Right ventricle myocardium superior (tissue), 1 donor: ENCODE measurements around the gene UPF1. TPM values are rescaled to one million over a fixed set of nuclear protein-coding genes. Genes with fewer than 3 reads are reported as not detected.
A peak's percentile ranks its signal among the peaks of the same experiment; 100 is the strongest.

Experiments
- ATAC-seq: fragments of 200-7000 bp; cut with Tn5 transposase; one replicate; pipeline ENCODE4 v1.9.1; 2020; ENCODE audit warnings: mild to moderate bottlenecking; ENCODE audit not compliant: poor library complexity
- DNase-seq: peaks from one replicate; pipeline ENCODE4 v3.0.0-alpha.2; 2020
- intact Hi-C: fragments of 100-400 bp; cut with DNase I; formaldehyde crosslinking; loops from one replicate; pipeline ENCODE4 v1.11.2; 2022
- total RNA-seq: library from RNA; stranded (reverse); fragmentation: NEBNext Ultra II Directional; extraction: Animal tissue kit (Norgen Biotek cat#: 25700); gene quantifications from one replicate; pipeline ENCODE4 v1.2.1, GENCODE V29; 2021
- donor health status: DM: no; HTN: yes; CAD: no; lungs with severe emphysema.

UPF1 gene
- total RNA-seq, 1 donor from 2014 or later = 34.2 TPM

- DNase-seq (no peak), ATAC-seq (no peak)
- intact Hi-C loops = loop anchor here (10.0 kb wide), 1 partner anchor 411 kb away; no protein-coding TSS in a partner anchor
These were observed 33.6 kb downstream of the UPF1 start for GRCh38 chr19:18865106-18865972.

GRCh38 chr19:18865973-18866799 lies 34.4 kb downstream of the UPF1 start:
- DNase-seq = peak; percentile 81
- ATAC-seq = peak; percentile 85
- intact Hi-C loops = loop anchor here (10.0 kb wide), 1 partner anchor 411 kb away; no protein-coding TSS in a partner anchor

- ATAC-seq (peak; percentile 9), DNase-seq (no peak)
- intact Hi-C loops = loop anchor here (10.0 kb wide), 1 partner anchor 412 kb away; no protein-coding TSS in a partner anchor
These were observed 35.0 kb downstream of the UPF1 start for GRCh38 chr19:18866800-18867123.

- no peak for DNase-seq
- intact Hi-C loops = loop anchor here (10.0 kb wide), 1 partner anchor 412 kb away; no protein-coding TSS in a partner anchor
- ATAC-seq = no peak
These were observed 35.4 kb downstream of the UPF1 start for GRCh38 chr19:18867199-18867598.

- ATAC-seq = no peak
- intact Hi-C loops = loop anchor here (10.0 kb wide), 1 partner anchor 413 kb away; no protein-coding TSS in a partner anchor
- DNase-seq = no peak
These were observed 36.0 kb downstream of the UPF1 start for GRCh38 chr19:18867751-18868150.

GRCh38 chr19:18868380-18869022 lies 36.7 kb downstream of the UPF1 start:
- DNase-seq = no peak
- intact Hi-C loops = loop anchor here (10.0 kb wide), 1 partner anchor 414 kb away; no protein-coding TSS in a partner anchor
- ATAC-seq = peak; percentile 5

GRCh38 chr19:18869023-18869618 lies 37.4 kb downstream of the UPF1 start:
- intact Hi-C loops = loop anchor here (10.0 kb wide), 1 partner anchor 414 kb away; no protein-coding TSS in a partner anchor
- ATAC-seq (no peak), DNase-seq (no peak)

GRCh38 chr19:18869781-18870530 lies 38.2 kb downstream of the UPF1 start:
- DNase-seq = no peak
- ATAC-seq = no peak
- intact Hi-C loops = loop anchor here (10.0 kb wide), 1 partner anchor 415 kb away; no protein-coding TSS in a partner anchor

- intact Hi-C loops = no loop called here
- ATAC-seq = no peak
- DNase-seq = no peak
These were observed 38.9 kb downstream of the UPF1 start for GRCh38 chr19:18870531-18871172.

- DNase-seq = no peak
- intact Hi-C loops = no loop called here
- ATAC-seq = no peak
These were observed 39.8 kb downstream of the UPF1 start for GRCh38 chr19:18871543-18871942.

- no peak for ATAC-seq
- intact Hi-C loops = no loop called here
- DNase-seq = no peak
These were observed 44.0 kb downstream of the UPF1 start for GRCh38 chr19:18875726-18876125.

GRCh38 chr19:18876865-18877264 lies 45.1 kb downstream of the UPF1 start:
- ATAC-seq = no peak
- DNase-seq = no peak
- intact Hi-C loops = no loop called here

GRCh38 chr19:18878058-18878797 lies 46.5 kb downstream of the UPF1 start:
- intact Hi-C loops = no loop called here
- ATAC-seq = no peak
- no peak for DNase-seq

GRCh38 chr19:18878858-18879578 lies 47.3 kb downstream of the UPF1 start:
- ATAC-seq (no peak), DNase-seq (no peak)
- intact Hi-C loops = no loop called here

GRCh38 chr19:18879579-18880373 lies 48.0 kb downstream of the UPF1 start:
- ATAC-seq (peak; percentile 30), DNase-seq (no peak)
- intact Hi-C loops = no loop called here
